CD8-positive, alpha-beta memory T cell (primary cell): ENCODE results near the gene TMEM129. TPM values are rescaled to one million over a fixed set of nuclear protein-coding genes. Genes with fewer than 3 reads are reported as not detected.

Experiments used
- CTCF ChIA-PET: fragments of 350-600 bp; sonication (Branson Sonifier 250); formaldehyde crosslinking; loops from one replicate; lab custom pipeline; 2021; ENCODE audit warnings: antibody characterized with exemption; lab: Charles Lee
- POLR2A ChIA-PET: fragments of 350-600 bp; sonication (Branson Sonifier 250); formaldehyde crosslinking; loops from one replicate; lab custom pipeline; 2021; ENCODE audit warnings: antibody characterized with exemption; lab: Charles Lee
- DNase-seq, 5 donors: peaks; one replicate each; pipeline versions ENCODE4 v3.0.0 to v3.0.0-alpha.2; 2020 to 2022; ENCODE audit warnings: mixed read lengths in 1 of 5
- H3K27ac ChIP-seq: one replicate; pipeline ENCODE4 v1.7.0; 2013; ENCODE audit warnings: low read depth, mild to moderate bottlenecking, low read length, moderate library complexity
- H3K27me3 ChIP-seq: 2 replicates; pipeline ENCODE4 v1.7.0; 2013; ENCODE audit warnings: low read length, mild to moderate bottlenecking; ENCODE audit not compliant: insufficient read depth, poor library complexity, severe bottlenecking
- H3K36me3 ChIP-seq: 2 replicates; pipeline ENCODE4 v1.7.0; 2013; ENCODE audit warnings: mild to moderate bottlenecking, low read length, moderate library complexity; ENCODE audit not compliant: insufficient read depth
- H3K4me1 ChIP-seq: 2 replicates; pipeline ENCODE4 v1.7.0; 2013; ENCODE audit warnings: mild to moderate bottlenecking, low read length, moderate library complexity; ENCODE audit not compliant: insufficient read depth
- H3K4me3 ChIP-seq: 2 replicates; pipeline ENCODE4 v1.7.0; 2013; ENCODE audit warnings: mild to moderate bottlenecking, low read length
- H3K9me3 ChIP-seq: 2 replicates; pipeline ENCODE4 v1.7.0; 2013; ENCODE audit warnings: mild to moderate bottlenecking, low read length
- H3K27ac Mint-ChIP-seq, 8 donors: one replicate each; pipeline ENCODE4 v1.8.0; 2020 to 2021; ENCODE audit warnings: mixed read lengths in 8 of 8, mild to moderate bottlenecking in 6 of 8, inconsistent platforms in 3 of 8, moderate library complexity in 3 of 8
- H3K27me3 Mint-ChIP-seq, 2 donors: one replicate each; pipeline ENCODE4 v1.8.0; 2020 to 2021; ENCODE audit warnings: mixed read lengths in 2 of 2, mild to moderate bottlenecking in 1 of 2, moderate library complexity in 1 of 2
- H3K36me3 Mint-ChIP-seq, 3 donors: one replicate each; pipeline ENCODE4 v1.8.0; 2020 to 2021; ENCODE audit warnings: mixed read lengths in 3 of 3, inconsistent platforms in 1 of 3, mild to moderate bottlenecking in 1 of 3
- H3K4me1 Mint-ChIP-seq, 3 donors: one replicate each; pipeline ENCODE4 v1.8.0; 2020 to 2021; ENCODE audit warnings: mixed read lengths in 3 of 3, inconsistent platforms in 1 of 3, mild to moderate bottlenecking in 1 of 3
- H3K4me3 Mint-ChIP-seq, 7 donors: one replicate each; pipeline ENCODE4 v1.8.0; 2020 to 2021; ENCODE audit warnings: mixed read lengths in 7 of 7, mild to moderate bottlenecking in 6 of 7, moderate library complexity in 4 of 7, inconsistent platforms in 2 of 7
- H3K9me3 Mint-ChIP-seq, 5 donors: one replicate each; pipeline ENCODE4 v1.8.0; 2020 to 2022; ENCODE audit warnings: mixed read lengths in 5 of 5, mild to moderate bottlenecking in 3 of 5, moderate library complexity in 2 of 5, inconsistent platforms in 1 of 5
- polyA plus RNA-seq: library from polyadenylated mRNA; unstranded; fragments of 300-500 nt; fragmentation: Illumina TruSeq; gene quantifications from one replicate; pipeline ENCODE4 v1.2.3, GENCODE V29; 2021
- total RNA-seq, 2 experiments: library from RNA; stranded (reverse); gene quantifications; one replicate each; pipeline ENCODE4 v1.2.3, GENCODE V29; 2021

The TMEM129 gene
- total and polyA plus RNA-seq, 3 experiments from 2014 or later: 27.6 to 42.1 (median 30.6) TPM

GRCh38 chr4:1683261-1683735, 37.8 kb downstream of the TMEM129 start:
- Histone ChIP-seq H3K27ac (peak overlapping the region; percentile 27), H3K9me3 (no peaks in the 10 kb centered on the region), H3K36me3 (no peaks in the 10 kb centered on the region), H3K4me3 (peak overlapping the region; percentile 28), H3K4me1 (no peaks in the 10 kb centered on the region), H3K27me3 (no peaks in the 10 kb centered on the region)
- H3K9me3 Mint-ChIP-seq: no peaks in the 10 kb centered on the region
- H3K27ac Mint-ChIP-seq: peak overlapping the region; percentile 77 to 97 (median 94)
- H3K27me3 Mint-ChIP-seq: no peaks in the 10 kb centered on the region
- peaks cover 11% of the 10 kb centered on the region in 3 donors for H3K4me1 Mint-ChIP-seq
- no peak for DNase-seq
- H3K4me3 Mint-ChIP-seq: peak overlapping the region; percentile 87 to 94 (median 90)
- POLR2A ChIA-PET: interaction anchor here (1.1 to 1.4 kb wide), 3 partner anchors 10 to 78 kb away, joined by 3 to 5 read pairs (median 4); partner anchors contain the start of gene SLBP
- CTCF ChIA-PET: interaction anchor here (2.0 to 2.7 kb wide), 2 partner anchors 8 to 10 kb away, joined by 6 to 11 read pairs; no protein-coding TSS in a partner anchor
- H3K36me3 Mint-ChIP-seq: peaks cover 0 to 1% (median 0%) of the 10 kb centered on the region in 3 donors

GRCh38 chr4:1682860-1683259, 38.3 kb downstream of the TMEM129 start:
- peak overlapping the region; percentile 77 to 97 (median 94) for H3K27ac Mint-ChIP-seq
- peaks cover 0 to 1% (median 0%) of the 10 kb centered on the region in 3 donors for H3K36me3 Mint-ChIP-seq
- H3K27ac ChIP-seq: no peak overlapping the region
- ChIA-PET CTCF (interaction anchor here (2.0 to 2.7 kb wide), 2 partner anchors 9 to 11 kb away, joined by 6 to 11 read pairs; no protein-coding TSS in a partner anchor), POLR2A (interaction anchor here (1.1 to 1.4 kb wide), 2 partner anchors 30 to 77 kb away, joined by 4 to 5 read pairs; partner anchors contain the start of gene SLBP)
- peak overlapping the region; percentile 87 to 94 (median 90) for H3K4me3 Mint-ChIP-seq
- peaks cover 11% of the 10 kb centered on the region in 3 donors for H3K4me1 Mint-ChIP-seq
- H3K27me3 ChIP-seq: no peaks in the 10 kb centered on the region
- no peak overlapping the region for H3K4me3 ChIP-seq
- H3K9me3 ChIP-seq: no peaks in the 10 kb centered on the region
- no peaks in the 10 kb centered on the region for H3K36me3 ChIP-seq
- H3K27me3 Mint-ChIP-seq: no peaks in the 10 kb centered on the region
- DNase-seq: no peak
- H3K4me1 ChIP-seq: no peaks in the 10 kb centered on the region
- H3K9me3 Mint-ChIP-seq: no peaks in the 10 kb centered on the region

GRCh38 chr4:1678244-1678643, 42.9 kb downstream of the TMEM129 start:
- peaks cover 0 to 3% of the 10 kb centered on the region in 2 donors for H3K27me3 Mint-ChIP-seq
- H3K36me3 ChIP-seq: no peaks in the 10 kb centered on the region
- no peak overlapping the region for H3K4me3 ChIP-seq
- H3K4me1 ChIP-seq: no peaks in the 10 kb centered on the region
- no peaks in the 10 kb centered on the region for H3K27me3 ChIP-seq
- H3K27ac ChIP-seq: no peak overlapping the region
- no peak for DNase-seq
- H3K36me3 Mint-ChIP-seq: no peaks in the 10 kb centered on the region
- H3K4me3 Mint-ChIP-seq: peak overlapping the region in 1 of 7 donors; percentile 21
- ChIA-PET CTCF (no interaction called here), POLR2A (no interaction called here)
- no peaks in the 10 kb centered on the region for H3K9me3 ChIP-seq
- H3K9me3 Mint-ChIP-seq: no peaks in the 10 kb centered on the region
- peaks cover 6 to 7% (median 7%) of the 10 kb centered on the region in 3 donors for H3K4me1 Mint-ChIP-seq
- no peak overlapping the region for H3K27ac Mint-ChIP-seq

- Mint-ChIP-seq H3K27ac (no peak overlapping the region), H3K4me3 (no peak overlapping the region), H3K27me3 (peaks cover 0 to 3% of the 10 kb centered on the region in 2 donors), H3K9me3 (no peaks in the 10 kb centered on the region), H3K4me1 (no peaks in the 10 kb centered on the region), H3K36me3 (no peaks in the 10 kb centered on the region)
- H3K36me3 ChIP-seq: no peaks in the 10 kb centered on the region
- POLR2A ChIA-PET: no interaction called here
- CTCF ChIA-PET: no interaction called here
- DNase-seq: no peak
- H3K27me3 ChIP-seq: no peaks in the 10 kb centered on the region
- H3K4me1 ChIP-seq: no peaks in the 10 kb centered on the region
- H3K27ac ChIP-seq: no peak overlapping the region
- H3K9me3 ChIP-seq: no peaks in the 10 kb centered on the region
- H3K4me3 ChIP-seq: no peak overlapping the region
These were observed 44.3 kb downstream of the TMEM129 start for GRCh38 chr4:1676605-1677525.

DNA sequence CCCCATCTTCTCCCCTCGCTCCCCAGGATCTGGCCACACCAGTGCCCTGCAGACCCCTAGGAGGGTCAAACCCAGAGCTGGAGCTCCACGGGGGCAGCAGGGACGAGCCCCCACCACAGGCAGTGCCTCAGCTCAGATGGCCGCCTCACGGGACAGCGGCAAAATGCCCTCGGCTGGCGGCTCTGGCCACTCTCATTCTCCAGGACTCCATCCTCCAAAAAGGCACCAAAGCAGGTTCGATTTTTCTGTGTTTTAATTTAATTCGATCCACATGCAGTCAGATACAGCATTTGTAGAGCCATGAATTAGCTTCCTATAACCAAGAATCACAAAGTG, 45.4 kb downstream of the TMEM129 start:
- no peaks in the 10 kb centered on the region for H3K4me1 Mint-ChIP-seq

GRCh38 chr4:1675136-1675801, 45.9 kb downstream of the TMEM129 start:
- Mint-ChIP-seq H3K27me3 (peaks cover 0 to 3% of the 10 kb centered on the region in 2 donors), H3K9me3 (no peaks in the 10 kb centered on the region), H3K4me3 (no peak overlapping the region), H3K4me1 (no peaks in the 10 kb centered on the region), H3K27ac (no peak overlapping the region), H3K36me3 (no peaks in the 10 kb centered on the region)
- ChIA-PET POLR2A (no interaction called here), CTCF (no interaction called here)
- H3K4me3 ChIP-seq: no peak overlapping the region
- no peaks in the 10 kb centered on the region for H3K36me3 ChIP-seq
- H3K27me3 ChIP-seq: no peaks in the 10 kb centered on the region
- no peaks in the 10 kb centered on the region for H3K4me1 ChIP-seq
- DNase-seq: no peak
- no peaks in the 10 kb centered on the region for H3K9me3 ChIP-seq
- H3K27ac ChIP-seq: no peak overlapping the region

More for the DNA sequence above, 45.4 kb downstream of the TMEM129 start:
- Histone ChIP-seq H3K4me1 (no peaks in the 10 kb centered on the region), H3K4me3 (no peak overlapping the region), H3K27me3 (no peaks in the 10 kb centered on the region), H3K27ac (no peak overlapping the region), H3K36me3 (no peaks in the 10 kb centered on the region), H3K9me3 (no peaks in the 10 kb centered on the region)
- Mint-ChIP-seq H3K36me3 (no peaks in the 10 kb centered on the region), H3K27ac (no peak overlapping the region), H3K4me3 (no peak overlapping the region), H3K9me3 (no peaks in the 10 kb centered on the region), H3K27me3 (peaks cover 0 to 3% of the 10 kb centered on the region in 2 donors)
- no peak for DNase-seq
- POLR2A ChIA-PET: no interaction called here
- CTCF ChIA-PET: no interaction called here

- H3K27ac Mint-ChIP-seq: no peak overlapping the region
- Histone ChIP-seq H3K4me1 (no peaks in the 10 kb centered on the region), H3K27me3 (no peaks in the 10 kb centered on the region), H3K4me3 (no peak overlapping the region), H3K9me3 (no peaks in the 10 kb centered on the region), H3K27ac (no peak overlapping the region), H3K36me3 (no peaks in the 10 kb centered on the region)
- H3K36me3 Mint-ChIP-seq: no peaks in the 10 kb centered on the region
- peaks cover 0 to 3% of the 10 kb centered on the region in 2 donors for H3K27me3 Mint-ChIP-seq
- CTCF ChIA-PET: interaction anchor here (0.9 kb wide), 1 partner anchor 19 kb away, joined by 3 read pairs; no protein-coding TSS in a partner anchor
- no peak for DNase-seq
- no peaks in the 10 kb centered on the region for H3K9me3 Mint-ChIP-seq
- POLR2A ChIA-PET: no interaction called here
- no peak overlapping the region for H3K4me3 Mint-ChIP-seq
- no peaks in the 10 kb centered on the region for H3K4me1 Mint-ChIP-seq
These were observed 46.4 kb downstream of the TMEM129 start for GRCh38 chr4:1674682-1675081.
